Measurements from ENCODE around the gene STK32A.

- TF ChIP-seq REST (IDR thresholded peaks at IDR 0.05; ENCODE audit: insufficient read depth in 1 of 2, low read depth in 2 of 2, low read length in 1 of 2) (no peak), CTCF (IDR thresholded peaks at IDR 0.05) (no peak), POLR2AphosphoS5 (IDR thresholded peaks at IDR 0.05; ENCODE audit: low read depth, low read length) (no peak), SIN3A (IDR thresholded peaks at IDR 0.05; ENCODE audit: borderline replicate concordance, insufficient read depth, low read depth, low read length) (no peak), TCF7L2 (IDR thresholded peaks at IDR 0.05; ENCODE audit: low read depth, low read length) (no peak)
Measured at GRCh38 chr5:147348451-147348850, 113.6 kb downstream of the STK32A start.
